ENCODE results near the gene EGLN1.

- TF ChIP-seq CTCF (IDR thresholded peaks at IDR 0.05; ENCODE audit: control extremely low read depth in 1 of 3, insufficient read depth in 1 of 3, low read depth in 1 of 3, low read length in 3 of 3), result no peak
- TF ChIP-seq SIN3A (conservative IDR thresholded peaks at IDR 0.05 in 1 of 2, IDR thresholded peaks at IDR 0.05 in 1 of 2; ENCODE audit: low read depth in 1 of 2, low read length in 2 of 2), result no peak
Observed at GRCh38 chr1:231359113-231359512, 63.0 kb downstream of the EGLN1 start.

All from H1 (cell line).